GM12865 (cell line): Measurements from ENCODE around the gene HFE.
A peak's percentile ranks its signal among the peaks of the same experiment; 100 is the strongest.

Source experiments
- DNase-seq: peaks from one replicate; pipeline ENCODE4 v3.0.0; 2010; ENCODE audit warnings: low read depth
- H3K4me3 ChIP-seq: 2 replicates; pipeline ENCODE4 v1.5.1; 2011; ENCODE audit warnings: mild to moderate bottlenecking, low read depth, low read length, control low read depth
- CTCF ChIP-seq: IDR thresholded peaks from 2 replicates; pipeline ENCODE4 v1.5.1; 2011; ENCODE audit warnings: low read length, control low read depth, low read depth, inconsistent platforms; ENCODE audit not compliant: insufficient read depth; ENCODE audit errors: missing control alignments

The HFE gene

DNA sequence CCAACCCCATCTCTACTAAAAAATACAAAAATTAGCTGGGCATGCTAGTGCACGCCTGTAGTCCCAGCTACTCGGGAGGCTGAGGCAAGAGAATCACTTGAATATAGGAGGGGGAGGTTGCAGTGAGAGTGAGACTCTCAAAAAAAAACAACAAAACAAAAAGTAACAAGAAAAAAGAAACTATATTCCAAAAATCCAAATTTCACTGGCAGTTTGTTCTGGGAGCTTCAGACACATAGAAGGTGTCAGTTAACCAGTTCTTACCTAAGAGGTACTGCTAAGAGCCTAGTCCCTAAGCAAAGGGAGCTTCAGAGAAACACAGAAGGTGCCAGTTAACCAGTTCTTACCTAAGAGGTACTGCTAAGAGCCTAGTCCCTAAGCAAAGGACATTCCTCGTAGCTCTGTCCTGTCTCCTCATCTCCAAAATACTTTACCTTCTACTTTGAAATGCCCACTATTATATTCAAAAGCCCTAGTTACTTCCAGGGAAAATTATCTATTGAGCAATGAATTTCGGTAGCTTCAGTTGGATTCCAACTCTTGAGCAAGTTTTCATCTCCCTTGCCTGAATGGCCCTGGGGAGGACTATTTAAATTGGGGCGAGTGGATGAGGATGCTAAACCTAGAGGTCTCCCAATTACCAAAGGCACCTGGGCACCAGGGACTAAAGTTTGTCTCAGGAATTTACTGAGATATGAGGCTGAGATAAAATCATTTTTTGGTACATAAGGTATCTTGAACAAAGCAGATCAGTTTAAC lies 41.0 kb downstream of the HFE start:
- peak overlapping the region; percentile 90 for H3K4me3 ChIP-seq
- no peak for DNase-seq
- no peak for TF ChIP-seq CTCF

GRCh38 chr6:26129656-26130055 lies 42.4 kb downstream of the HFE start:
- DNase-seq, result no peak
- no peak overlapping the region for H3K4me3 ChIP-seq
- no peak for TF ChIP-seq CTCF

DNA sequence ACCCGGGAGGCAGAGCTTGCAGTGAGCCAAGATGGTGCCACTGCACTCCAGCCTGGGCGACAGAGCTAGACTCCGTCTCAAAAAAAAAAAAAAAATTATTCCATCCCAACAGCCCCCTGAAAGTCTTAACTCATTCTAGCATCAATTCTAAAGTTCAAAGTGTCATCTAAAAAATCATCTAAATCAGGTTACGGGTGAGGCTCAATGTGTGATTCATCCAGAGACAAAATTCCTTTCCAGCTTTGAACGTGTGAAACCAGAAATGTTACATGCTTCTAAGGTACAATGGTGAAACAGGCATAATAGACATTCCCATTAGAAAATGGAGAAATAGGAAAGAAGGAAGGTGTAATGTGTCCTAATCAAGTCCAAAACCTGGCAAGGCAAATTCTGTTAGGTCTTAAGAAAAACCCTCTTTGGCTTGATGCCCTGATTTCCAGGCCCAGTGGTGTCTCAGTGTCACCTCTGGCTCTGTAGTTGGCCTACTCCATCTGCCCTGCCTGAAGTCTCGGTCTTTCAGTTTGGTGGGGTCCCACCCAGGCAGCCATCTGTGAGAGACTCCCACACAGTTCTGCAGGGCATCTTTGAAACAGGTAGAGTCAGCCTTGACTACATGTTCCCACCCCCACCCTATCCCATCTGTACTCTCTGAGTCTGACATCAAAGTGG lies 43.5 kb downstream of the HFE start:
- no peak for DNase-seq
- TF ChIP-seq CTCF, result no peak
- H3K4me3 ChIP-seq, result no peak overlapping the region

GRCh38 chr6:26131618-26132017 lies 44.4 kb downstream of the HFE start:
- no peak for DNase-seq
- no peak for TF ChIP-seq CTCF
- no peak overlapping the region for H3K4me3 ChIP-seq

- no peak overlapping the region for H3K4me3 ChIP-seq
- DNase-seq, result no peak
- TF ChIP-seq CTCF, result no peak
Observed at GRCh38 chr6:26133730-26134129, 46.5 kb downstream of the HFE start.

GRCh38 chr6:26136321-26136720 lies 49.1 kb downstream of the HFE start:
- no peak for DNase-seq
- no peak overlapping the region for H3K4me3 ChIP-seq
- no peak for TF ChIP-seq CTCF

GRCh38 chr6:26140254-26140966 lies 53.2 kb downstream of the HFE start:
- DNase-seq, result no peak
- no peak overlapping the region for H3K4me3 ChIP-seq
- TF ChIP-seq CTCF, result no peak
